GM23338 (cell line): ENCODE results near the gene ADGRG4. TPM values are rescaled to one million over a fixed set of nuclear protein-coding genes. Genes with fewer than 3 reads are reported as not detected.

Source experiments
- ATAC-seq: fragments of 200-7000 bp; cut with Tn5 transposase; 3 replicates; pipeline ENCODE4 v1.9.1; 2020
- DNase-seq: peaks from one replicate; pipeline ENCODE4 v3.0.0-alpha.2; 2015; ENCODE audit warnings: low spot score
- H2AFZ ChIP-seq: fragments of 200-600 bp; sonication (generic); 2 replicates; pipeline ENCODE4 v1.8.0; 2016; ENCODE audit warnings: antibody characterized with exemption, mild to moderate bottlenecking, moderate library complexity
- H3F3A ChIP-seq: fragments of 200-600 bp; sonication (generic); replicated peaks from 2 replicates; pipeline ENCODE4 v1.8.0; 2017; ENCODE audit warnings: antibody characterized with exemption, mixed run types, low read depth
- H3K27ac ChIP-seq: fragments of 200-600 bp; sonication (generic); 2 replicates; pipeline ENCODE4 v1.6.1; 2016; ENCODE audit warnings: low read depth
- H3K27me3 ChIP-seq: fragments of 200-600 bp; sonication (generic); 2 replicates; pipeline ENCODE4 v1.8.0; 2016; ENCODE audit warnings: mild to moderate bottlenecking, mixed run types, moderate library complexity; ENCODE audit not compliant: insufficient read depth
- H3K36me3 ChIP-seq: fragments of 200-600 bp; sonication (generic); 2 replicates; pipeline ENCODE4 v1.8.0; 2016; ENCODE audit warnings: mild to moderate bottlenecking; ENCODE audit not compliant: insufficient read depth
- H3K4me1 ChIP-seq: fragments of 200-600 bp; sonication (generic); 2 replicates; pipeline ENCODE4 v1.8.0; 2016; ENCODE audit warnings: mild to moderate bottlenecking, moderate library complexity; ENCODE audit not compliant: insufficient read depth
- H3K4me2 ChIP-seq: fragments of 200-600 bp; sonication (generic); 2 replicates; pipeline ENCODE4 v1.7.1; 2017; ENCODE audit warnings: mixed run types
- H3K4me3 ChIP-seq: fragments of 200-600 bp; sonication (generic); 2 replicates; pipeline ENCODE4 v1.6.1; 2016; ENCODE audit warnings: mixed run types
- H3K79me2 ChIP-seq: fragments of 200-600 bp; sonication (generic); replicated peaks from 2 replicates; pipeline ENCODE4 v1.8.0; 2017; ENCODE audit warnings: mild to moderate bottlenecking; ENCODE audit not compliant: insufficient read depth
- H3K9me2 ChIP-seq: fragments of 200-600 bp; sonication (generic); 2 replicates; pipeline ENCODE4 v1.8.0; 2017; ENCODE audit not compliant: insufficient read depth
- H4K20me1 ChIP-seq: fragments of 200-600 bp; sonication (generic); replicated peaks from 2 replicates; pipeline ENCODE4 v1.8.0; 2017; ENCODE audit warnings: mild to moderate bottlenecking; ENCODE audit not compliant: insufficient read depth
- H3K27ac Mint-ChIP-seq: 2 replicates; pipeline ENCODE4 v1.8.0; 2020; ENCODE audit warnings: inconsistent platforms, mild to moderate bottlenecking, moderate library complexity, mixed read lengths
- H3K27me3 Mint-ChIP-seq: 3 replicates; pipeline ENCODE4 v1.8.0; 2022; ENCODE audit warnings: low read depth, mild to moderate bottlenecking, moderate library complexity, mixed read lengths, inconsistent platforms; ENCODE audit not compliant: insufficient read depth, poor library complexity
- H3K36me3 Mint-ChIP-seq: 3 replicates; pipeline ENCODE4 v1.8.0; 2021; ENCODE audit warnings: low read depth, mild to moderate bottlenecking, inconsistent platforms, moderate library complexity, mixed read lengths
- H3K4me1 Mint-ChIP-seq: 3 replicates; pipeline ENCODE4 v1.8.0; 2020; ENCODE audit warnings: mild to moderate bottlenecking, inconsistent platforms, mixed read lengths
- H3K4me3 Mint-ChIP-seq: 3 replicates; pipeline ENCODE4 v1.8.0; 2021; ENCODE audit warnings: moderate library complexity, mild to moderate bottlenecking, inconsistent platforms, mixed read lengths
- H3K9me3 Mint-ChIP-seq: 3 replicates; pipeline ENCODE4 v1.8.0; 2020; ENCODE audit warnings: moderate library complexity, mild to moderate bottlenecking, inconsistent platforms, mixed read lengths
- CTCF ChIP-seq, 2 experiments: fragments of 200-600 bp in 1 of 2; sonication (generic) in 1 of 2; conservative IDR thresholded peaks; 2 replicates each; pipeline versions ENCODE4 v1.5.1 to v1.6.1; 2016 to 2017; ENCODE audit warnings: antibody characterized with exemption in 2 of 2, low read depth in 2 of 2, mild to moderate bottlenecking in 2 of 2, moderate library complexity in 1 of 2
- EZH2 ChIP-seq: fragments of 200-600 bp; sonication (generic); IDR thresholded peaks from one replicate; pipeline ENCODE4 v1.8.0; 2017; ENCODE audit warnings: antibody characterized with exemption, mild to moderate bottlenecking, low read depth; ENCODE audit not compliant: unreplicated experiment
- EZH2phosphoT487 ChIP-seq: fragments of 200-600 bp; sonication (generic); IDR thresholded peaks from one replicate; pipeline ENCODE4 v1.8.1; 2018; ENCODE audit warnings: antibody characterized with exemption; ENCODE audit not compliant: unreplicated experiment
- JUNB ChIP-seq: IDR thresholded peaks from one replicate; pipeline ENCODE4 v1.6.1; 2016; ENCODE audit warnings: antibody characterized with exemption; ENCODE audit not compliant: unreplicated experiment
- NANOG ChIP-seq: IDR thresholded peaks from 2 replicates; pipeline ENCODE4 v1.6.1; 2016; ENCODE audit warnings: antibody characterized with exemption, borderline replicate concordance
- ZNF114 ChIP-seq: fragments of 250-450 bp; sonication (Bioruptor Pico); IDR thresholded peaks from 2 replicates; pipeline ENCODE4 v1.5.0; 2020; ENCODE audit warnings: mild to moderate bottlenecking, moderate library complexity
- polyA plus RNA-seq: library from polyadenylated mRNA; unstranded; fragments of >200 nt; fragmentation: Nextera tagmentation; extraction: Ambion mirVana; gene quantifications from 2 replicates; pipeline ENCODE4 v1.2.1, GENCODE V29; 2016
- total RNA-seq: library from RNA; depleted of rRNA; stranded (reverse); fragments of >200 nt; shearing (Covaris generic); gene quantifications from 2 replicates; pipeline ENCODE4 v1.2.3, GENCODE V29; 2014
- TF ChIP-seq, protein P1 (sequence below): fragments of 250-450 bp; sonication (Bioruptor Pico); IDR thresholded peaks from 2 replicates; pipeline ENCODE4 v1.5.0; 2020; ENCODE audit warnings: mild to moderate bottlenecking, moderate library complexity

ADGRG4 gene
- total and polyA plus RNA-seq, 2 experiments from 2014 or later = not detected

DNA sequence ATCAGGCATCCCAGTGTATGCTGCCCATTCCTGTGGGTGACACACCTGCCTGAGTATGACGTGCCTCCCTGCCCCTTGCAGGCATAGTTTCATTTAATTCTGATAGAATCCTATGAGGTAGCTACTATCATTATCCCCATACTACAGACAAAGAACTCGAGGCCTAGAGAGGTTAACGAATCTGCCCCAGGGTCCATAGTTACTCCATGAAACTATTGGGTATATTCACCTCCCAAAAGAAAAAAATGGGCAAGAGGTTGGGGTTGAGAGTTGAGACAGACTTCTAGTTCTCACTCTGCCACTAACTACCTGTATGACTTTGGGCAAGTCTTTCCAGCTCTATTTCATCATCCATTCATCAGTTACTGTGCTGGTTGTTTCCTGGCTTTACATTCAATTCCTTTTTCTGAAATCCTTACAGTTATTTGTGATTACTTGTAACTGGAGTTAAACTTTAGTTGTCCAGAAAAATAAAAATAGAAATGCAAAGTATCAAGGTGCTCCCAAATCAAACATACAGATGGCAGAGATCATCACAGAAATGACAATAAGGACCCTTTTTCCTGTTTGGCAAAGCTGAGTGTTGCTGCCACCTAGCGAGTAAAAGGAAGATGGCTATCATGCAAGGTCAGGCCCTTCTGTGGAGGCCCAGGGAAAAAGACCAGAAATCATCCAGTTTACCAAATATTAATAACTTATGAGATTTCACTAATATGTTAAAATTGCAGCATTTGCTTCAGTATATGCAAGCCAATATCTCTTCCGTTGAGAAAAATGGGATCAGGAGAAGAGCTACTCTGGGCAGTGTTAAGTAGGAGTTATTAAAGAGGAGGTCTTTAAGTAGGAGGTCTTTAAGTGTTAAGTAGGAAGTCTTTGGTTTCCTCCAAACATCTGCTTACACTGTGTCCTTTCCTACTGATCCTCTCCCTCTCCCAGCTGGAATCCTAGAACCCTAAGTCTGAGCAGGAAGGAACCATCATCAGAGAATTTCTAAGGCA lies 32.4 kb upstream of the ADGRG4 start:
- Histone ChIP-seq H3K4me2 (no peak overlapping the region), H4K20me1 (no peaks in the 10 kb centered on the region), H3K36me3 (no peaks in the 10 kb centered on the region), H3K27ac (no peak overlapping the region), H3K4me1 (no peaks in the 10 kb centered on the region), H3K9me2 (no peaks in the 10 kb centered on the region), H3K27me3 (no peaks in the 10 kb centered on the region), H3K4me3 (no peak overlapping the region), H2AFZ (no peak overlapping the region), H3K79me2 (no peaks in the 10 kb centered on the region), H3F3A (no peaks in the 10 kb centered on the region)
- no peaks in the 10 kb centered on the region for H3K9me3 Mint-ChIP-seq
- ATAC-seq = peak; percentile 40; the same call in 2 of the 3 replicates
- no peak overlapping the region for H3K4me3 Mint-ChIP-seq
- no peak for TF ChIP-seq EZH2phosphoT487
- peak; percentile 59 to 79 for TF ChIP-seq CTCF (conservative IDR thresholded peaks at IDR 0.05; ENCODE audit: low read depth in 2 of 2)
- H3K27me3 Mint-ChIP-seq = peaks cover 2% of the 10 kb centered on the region
- peak; percentile 48 for DNase-seq
- no peaks in the 10 kb centered on the region for H3K4me1 Mint-ChIP-seq
- H3K36me3 Mint-ChIP-seq = no peaks in the 10 kb centered on the region
- no peak overlapping the region for H3K27ac Mint-ChIP-seq

DNA sequence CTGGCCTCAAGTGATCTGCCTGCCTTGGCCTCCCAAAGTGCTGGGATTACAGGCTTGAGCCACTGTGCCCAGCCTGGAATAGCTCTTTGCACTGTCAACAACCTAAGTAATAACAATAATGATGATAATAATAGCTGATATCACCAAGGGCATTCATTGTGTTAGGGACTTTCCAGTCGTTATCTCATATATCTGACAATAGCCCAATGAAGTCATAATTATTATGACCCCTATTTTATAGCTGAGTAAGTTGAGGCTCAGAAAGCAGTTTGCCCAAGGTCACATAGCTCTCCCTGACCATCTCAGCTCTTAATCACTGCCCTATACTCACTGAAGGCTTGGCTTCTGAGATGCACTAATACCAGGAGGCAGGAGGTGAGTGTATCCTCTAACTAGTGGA lies 30.8 kb upstream of the ADGRG4 start:
- H4K20me1 ChIP-seq = no peaks in the 10 kb centered on the region
- Mint-ChIP-seq H3K4me3 (no peak overlapping the region), H3K36me3 (no peaks in the 10 kb centered on the region), H3K27me3 (peaks cover 2% of the 10 kb centered on the region), H3K27ac (no peak overlapping the region), H3K9me3 (no peaks in the 10 kb centered on the region), H3K4me1 (no peaks in the 10 kb centered on the region)
- no peaks in the 10 kb centered on the region for H3K9me2 ChIP-seq
- no peak overlapping the region for H3K27ac ChIP-seq
- H3K27me3 ChIP-seq = no peaks in the 10 kb centered on the region
- no peak for DNase-seq
- H3K79me2 ChIP-seq = no peaks in the 10 kb centered on the region
- H3K4me2 ChIP-seq = no peak overlapping the region
- H3F3A ChIP-seq = no peaks in the 10 kb centered on the region
- H3K36me3 ChIP-seq = no peaks in the 10 kb centered on the region
- H2AFZ ChIP-seq = no peak overlapping the region
- no peaks in the 10 kb centered on the region for H3K4me1 ChIP-seq
- H3K4me3 ChIP-seq = no peak overlapping the region
- no peak for ATAC-seq
- TF ChIP-seq CTCF (conservative IDR thresholded peaks at IDR 0.05; ENCODE audit: low read depth in 2 of 2) (no peak), EZH2 (no peak), NANOG (no peak), EZH2phosphoT487 (no peak), JUNB (no peak), ZNF114 (no peak)
- TF ChIP-seq, protein P1, sequence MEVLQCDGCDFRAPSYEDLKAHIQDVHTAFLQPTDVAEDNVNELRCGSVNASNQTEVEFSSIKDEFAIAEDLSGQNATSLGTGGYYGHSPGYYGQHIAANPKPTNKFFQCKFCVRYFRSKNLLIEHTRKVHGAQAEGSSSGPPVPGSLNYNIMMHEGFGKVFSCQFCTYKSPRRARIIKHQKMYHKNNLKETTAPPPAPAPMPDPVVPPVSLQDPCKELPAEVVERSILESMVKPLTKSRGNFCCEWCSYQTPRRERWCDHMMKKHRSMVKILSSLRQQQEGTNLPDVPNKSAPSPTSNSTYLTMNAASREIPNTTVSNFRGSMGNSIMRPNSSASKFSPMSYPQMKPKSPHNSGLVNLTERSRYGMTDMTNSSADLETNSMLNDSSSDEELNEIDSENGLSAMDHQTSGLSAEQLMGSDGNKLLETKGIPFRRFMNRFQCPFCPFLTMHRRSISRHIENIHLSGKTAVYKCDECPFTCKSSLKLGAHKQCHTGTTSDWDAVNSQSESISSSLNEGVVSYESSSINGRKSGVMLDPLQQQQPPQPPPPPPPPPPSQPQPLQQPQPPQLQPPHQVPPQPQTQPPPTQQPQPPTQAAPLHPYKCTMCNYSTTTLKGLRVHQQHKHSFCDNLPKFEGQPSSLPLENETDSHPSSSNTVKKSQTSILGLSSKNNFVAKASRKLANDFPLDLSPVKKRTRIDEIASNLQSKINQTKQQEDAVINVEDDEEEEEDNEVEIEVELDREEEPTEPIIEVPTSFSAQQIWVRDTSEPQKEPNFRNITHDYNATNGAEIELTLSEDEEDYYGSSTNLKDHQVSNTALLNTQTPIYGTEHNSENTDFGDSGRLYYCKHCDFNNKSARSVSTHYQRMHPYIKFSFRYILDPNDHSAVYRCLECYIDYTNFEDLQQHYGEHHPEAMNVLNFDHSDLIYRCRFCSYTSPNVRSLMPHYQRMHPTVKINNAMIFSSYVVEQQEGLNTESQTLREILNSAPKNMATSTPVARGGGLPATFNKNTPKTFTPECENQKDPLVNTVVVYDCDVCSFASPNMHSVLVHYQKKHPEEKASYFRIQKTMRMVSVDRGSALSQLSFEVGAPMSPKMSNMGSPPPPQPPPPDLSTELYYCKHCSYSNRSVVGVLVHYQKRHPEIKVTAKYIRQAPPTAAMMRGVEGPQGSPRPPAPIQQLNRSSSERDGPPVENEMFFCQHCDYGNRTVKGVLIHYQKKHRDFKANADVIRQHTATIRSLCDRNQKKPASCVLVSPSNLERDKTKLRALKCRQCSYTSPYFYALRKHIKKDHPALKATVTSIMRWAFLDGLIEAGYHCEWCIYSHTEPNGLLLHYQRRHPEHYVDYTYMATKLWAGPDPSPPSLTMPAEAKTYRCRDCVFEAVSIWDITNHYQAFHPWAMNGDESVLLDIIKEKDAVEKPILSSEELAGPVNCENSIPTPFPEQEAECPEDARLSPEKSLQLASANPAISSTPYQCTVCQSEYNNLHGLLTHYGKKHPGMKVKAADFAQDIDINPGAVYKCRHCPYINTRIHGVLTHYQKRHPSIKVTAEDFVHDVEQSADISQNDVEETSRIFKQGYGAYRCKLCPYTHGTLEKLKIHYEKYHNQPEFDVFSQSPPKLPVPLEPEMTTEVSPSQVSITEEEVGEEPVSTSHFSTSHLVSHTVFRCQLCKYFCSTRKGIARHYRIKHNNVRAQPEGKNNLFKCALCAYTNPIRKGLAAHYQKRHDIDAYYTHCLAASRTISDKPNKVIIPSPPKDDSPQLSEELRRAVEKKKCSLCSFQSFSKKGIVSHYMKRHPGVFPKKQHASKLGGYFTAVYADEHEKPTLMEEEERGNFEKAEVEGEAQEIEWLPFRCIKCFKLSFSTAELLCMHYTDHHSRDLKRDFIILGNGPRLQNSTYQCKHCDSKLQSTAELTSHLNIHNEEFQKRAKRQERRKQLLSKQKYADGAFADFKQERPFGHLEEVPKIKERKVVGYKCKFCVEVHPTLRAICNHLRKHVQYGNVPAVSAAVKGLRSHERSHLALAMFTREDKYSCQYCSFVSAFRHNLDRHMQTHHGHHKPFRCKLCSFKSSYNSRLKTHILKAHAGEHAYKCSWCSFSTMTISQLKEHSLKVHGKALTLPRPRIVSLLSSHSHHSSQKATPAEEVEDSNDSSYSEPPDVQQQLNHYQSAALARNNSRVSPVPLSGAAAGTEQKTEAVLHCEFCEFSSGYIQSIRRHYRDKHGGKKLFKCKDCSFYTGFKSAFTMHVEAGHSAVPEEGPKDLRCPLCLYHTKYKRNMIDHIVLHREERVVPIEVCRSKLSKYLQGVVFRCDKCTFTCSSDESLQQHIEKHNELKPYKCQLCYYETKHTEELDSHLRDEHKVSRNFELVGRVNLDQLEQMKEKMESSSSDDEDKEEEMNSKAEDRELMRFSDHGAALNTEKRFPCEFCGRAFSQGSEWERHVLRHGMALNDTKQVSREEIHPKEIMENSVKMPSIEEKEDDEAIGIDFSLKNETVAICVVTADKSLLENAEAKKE (CRISPR knock-in tag) = no peak
